Epidermal melanocyte (primary cell): Measurements from ENCODE around the gene TRIM6.
"Not testable (repeated sequence)": the region's sequence is repeated elsewhere in the genome, so short reads cannot be mapped to it uniquely, and the experiment has no call there.

Experiments
- DNase-seq: peaks from one replicate; pipeline ENCODE4 v3.0.0; 2011; ENCODE audit warnings: low spot score; ENCODE audit not compliant: insufficient read length

Gene TRIM6

DNA sequence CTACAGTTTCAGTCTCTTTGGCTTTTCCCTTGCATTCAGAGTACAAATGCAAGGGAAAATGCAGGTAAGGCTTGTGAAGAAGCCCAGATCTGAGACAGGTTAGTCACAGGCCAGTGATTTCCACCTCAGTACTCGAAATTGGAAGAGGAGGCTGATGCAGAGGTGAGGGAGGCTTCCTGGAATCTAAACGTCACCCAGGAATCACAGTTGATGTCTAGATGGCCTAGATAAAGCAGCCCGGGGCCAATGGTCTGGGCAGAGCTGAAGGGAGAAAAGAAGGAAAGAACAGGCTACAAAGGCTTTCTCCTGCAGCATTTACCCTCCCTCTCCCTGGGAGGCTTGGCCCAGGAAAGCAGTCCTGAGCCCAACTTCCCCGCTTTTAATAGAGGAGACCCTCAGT, 8.5 kb downstream of the TRIM6 start:
- no peak for DNase-seq

DNA sequence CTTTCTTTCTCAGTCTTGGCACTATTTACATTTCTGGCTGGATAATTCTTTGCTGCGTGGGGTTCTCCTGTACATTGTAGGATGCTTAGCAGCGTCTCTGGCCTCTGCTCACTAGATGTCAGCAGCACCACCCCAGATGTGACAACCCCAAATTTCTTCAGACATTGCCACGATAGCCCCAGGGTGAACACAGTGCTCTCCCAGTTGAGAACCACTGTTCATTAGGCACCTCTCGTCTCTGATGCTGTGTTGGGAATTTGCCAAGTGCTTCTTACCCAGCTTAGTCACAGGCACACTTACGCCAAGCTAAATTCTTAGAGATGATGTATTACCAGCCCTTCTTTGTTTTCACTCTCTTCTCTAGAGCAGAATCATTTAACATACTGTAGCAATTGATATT, 9.4 kb downstream of the TRIM6 start:
- no peak for DNase-seq

DNA sequence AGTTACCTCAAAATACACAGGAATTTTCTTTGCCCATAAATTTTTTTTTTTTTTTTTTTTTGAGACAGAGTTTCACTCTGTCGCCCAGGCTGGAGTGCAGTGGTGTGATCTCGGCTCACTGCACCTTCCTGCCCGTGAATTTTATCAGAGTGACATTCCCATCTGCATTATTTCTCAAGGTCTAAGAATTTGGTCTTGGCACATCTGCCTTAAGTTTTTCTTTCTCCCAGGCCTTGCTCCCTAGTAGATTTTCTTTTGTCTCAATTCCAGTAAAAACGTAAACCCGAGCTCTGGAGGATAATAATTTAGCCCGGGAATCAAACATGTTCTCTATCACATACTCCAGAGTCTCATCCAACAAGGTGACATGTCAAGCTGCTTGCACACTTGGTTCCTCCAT, 12.4 kb downstream of the TRIM6 start:
- no peak for DNase-seq

DNA sequence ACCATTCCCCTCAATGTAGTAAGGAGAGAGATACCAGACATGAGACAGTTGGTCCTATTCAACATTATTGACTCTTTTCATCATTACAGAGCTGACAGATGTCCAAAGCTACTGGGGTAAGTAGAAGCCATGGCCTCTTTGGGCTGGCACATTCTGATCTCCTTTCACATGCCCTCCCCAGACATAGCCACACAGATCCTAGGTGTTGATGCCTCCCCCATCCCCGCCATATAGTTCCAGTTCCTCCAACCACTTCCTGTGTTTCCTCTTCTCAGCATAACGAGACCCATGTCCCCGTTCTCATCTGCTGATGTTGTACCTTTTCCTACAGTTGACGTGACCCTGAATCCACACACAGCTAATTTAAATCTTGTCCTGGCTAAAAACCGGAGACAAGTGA, 14.0 kb downstream of the TRIM6 start:
- no peak for DNase-seq

DNA sequence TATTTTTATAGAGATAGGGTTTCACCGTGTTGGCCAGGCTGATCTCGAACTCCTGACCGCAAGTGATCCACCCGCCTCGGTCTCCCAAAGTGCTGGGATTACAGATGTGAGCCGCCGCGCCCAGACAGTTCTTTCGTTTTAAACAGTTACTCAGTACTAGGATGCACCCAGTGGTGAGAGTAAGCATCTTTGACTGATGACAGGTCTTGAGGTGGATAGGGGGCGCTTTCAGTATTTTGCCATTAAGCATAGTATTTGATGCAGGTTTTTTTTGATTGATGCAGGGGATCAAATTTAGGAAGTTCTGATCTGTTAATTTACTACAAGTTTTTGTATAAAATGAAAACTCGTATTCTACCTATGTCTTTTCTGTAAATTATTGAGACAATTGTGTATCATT, 15.2 kb downstream of the TRIM6 start:
- DNase-seq = no peak

DNA sequence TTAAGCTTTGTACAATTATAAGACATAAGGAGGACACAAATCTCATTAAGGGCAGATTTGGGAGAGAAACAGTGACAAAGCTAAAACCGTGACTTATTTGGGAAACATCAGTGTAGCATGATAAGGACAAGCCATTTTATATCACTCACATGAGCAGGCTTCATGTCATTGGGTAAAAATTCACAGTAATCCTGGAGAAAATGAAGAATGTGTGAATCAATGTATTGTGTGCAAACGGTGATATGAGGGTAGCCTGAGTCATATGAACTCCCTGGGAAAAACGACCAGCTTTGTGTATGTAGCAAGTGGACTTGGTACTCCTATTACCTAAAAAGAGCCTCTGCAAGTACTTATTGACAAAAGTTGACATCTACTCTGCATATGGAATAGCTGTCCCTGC, 22.4 kb downstream of the TRIM6 start:
- DNase-seq = no peak

DNA sequence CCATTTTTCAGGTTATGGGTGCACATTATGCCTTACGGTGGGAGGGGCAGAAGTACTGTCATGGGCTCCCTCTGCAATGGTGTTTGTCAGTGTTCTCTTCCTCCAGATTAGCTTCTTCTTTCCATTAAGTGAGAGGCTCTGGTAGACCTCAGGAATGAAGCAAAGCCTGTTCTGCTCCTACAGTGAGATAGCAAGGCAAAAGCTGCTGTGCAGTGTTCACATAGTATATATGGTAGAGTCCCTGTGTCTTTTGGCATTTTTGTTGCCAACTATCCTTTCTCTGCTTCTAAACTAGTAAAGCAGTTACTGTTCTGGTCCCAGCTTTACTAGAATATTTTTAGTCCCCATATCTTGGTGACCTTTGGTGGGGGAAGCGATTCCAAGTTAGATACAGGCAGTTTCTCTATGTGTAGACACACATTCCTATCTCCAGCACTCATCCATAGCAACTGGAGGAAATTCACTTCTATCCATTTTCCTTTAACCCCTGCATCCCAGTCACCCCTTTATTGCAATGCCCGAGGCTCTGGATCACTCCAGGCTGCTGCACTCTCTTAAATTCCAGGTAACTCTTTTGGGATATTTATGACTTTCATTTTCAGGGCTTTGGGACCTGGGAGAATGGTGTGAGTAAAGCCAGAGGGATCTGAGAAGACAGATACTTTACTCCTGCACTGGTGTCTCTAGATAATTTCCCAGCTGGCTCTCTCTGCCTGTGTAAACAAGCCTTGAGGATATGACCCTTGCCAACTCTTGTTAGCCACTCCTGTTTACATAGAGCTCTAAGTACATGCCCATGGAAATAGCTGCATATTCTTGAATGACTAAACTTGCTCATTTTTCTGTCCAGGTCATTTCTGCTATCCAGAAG, 24.4 kb downstream of the TRIM6 start:
- DNase-seq = no peak

DNA sequence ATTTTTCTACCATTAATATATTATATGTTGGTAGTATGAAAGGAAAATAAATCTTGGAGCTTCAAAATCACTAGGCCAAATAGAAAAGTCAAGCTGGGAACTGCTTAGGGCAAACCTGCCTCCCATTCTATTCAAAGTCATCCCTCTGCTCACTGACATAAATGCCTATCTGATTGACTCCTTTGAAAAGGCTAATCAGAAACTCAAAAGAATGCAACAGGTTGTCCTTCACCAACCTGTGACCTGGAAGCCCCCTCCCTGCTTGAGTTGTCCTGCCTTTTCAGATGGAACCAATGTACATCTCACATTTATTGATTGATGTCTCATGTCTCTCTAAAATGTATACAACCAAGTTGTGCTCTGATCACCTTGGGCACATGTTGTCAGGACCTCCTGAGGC, 25.1 kb downstream of the TRIM6 start:
- no peak for DNase-seq

DNA sequence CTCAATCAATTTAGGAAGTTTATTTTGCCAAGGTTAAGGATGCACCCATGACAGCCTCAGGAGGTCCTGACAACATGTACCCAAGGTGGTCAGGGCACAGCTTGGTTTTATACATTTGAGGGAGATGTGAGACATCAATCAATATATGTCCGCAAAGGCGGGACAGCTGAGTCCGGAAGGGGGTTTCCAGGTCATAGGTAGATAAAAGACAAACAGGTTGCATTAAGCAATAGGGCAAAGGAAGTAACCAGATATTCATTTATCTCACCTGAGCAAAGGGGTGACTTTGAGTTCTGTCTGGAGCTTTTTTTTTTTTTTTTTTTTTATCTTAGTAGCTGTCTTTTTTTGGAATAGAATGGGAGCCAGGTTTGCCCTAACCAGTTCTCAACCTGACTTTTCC, 26.4 kb downstream of the TRIM6 start:
- no peak for DNase-seq

DNA sequence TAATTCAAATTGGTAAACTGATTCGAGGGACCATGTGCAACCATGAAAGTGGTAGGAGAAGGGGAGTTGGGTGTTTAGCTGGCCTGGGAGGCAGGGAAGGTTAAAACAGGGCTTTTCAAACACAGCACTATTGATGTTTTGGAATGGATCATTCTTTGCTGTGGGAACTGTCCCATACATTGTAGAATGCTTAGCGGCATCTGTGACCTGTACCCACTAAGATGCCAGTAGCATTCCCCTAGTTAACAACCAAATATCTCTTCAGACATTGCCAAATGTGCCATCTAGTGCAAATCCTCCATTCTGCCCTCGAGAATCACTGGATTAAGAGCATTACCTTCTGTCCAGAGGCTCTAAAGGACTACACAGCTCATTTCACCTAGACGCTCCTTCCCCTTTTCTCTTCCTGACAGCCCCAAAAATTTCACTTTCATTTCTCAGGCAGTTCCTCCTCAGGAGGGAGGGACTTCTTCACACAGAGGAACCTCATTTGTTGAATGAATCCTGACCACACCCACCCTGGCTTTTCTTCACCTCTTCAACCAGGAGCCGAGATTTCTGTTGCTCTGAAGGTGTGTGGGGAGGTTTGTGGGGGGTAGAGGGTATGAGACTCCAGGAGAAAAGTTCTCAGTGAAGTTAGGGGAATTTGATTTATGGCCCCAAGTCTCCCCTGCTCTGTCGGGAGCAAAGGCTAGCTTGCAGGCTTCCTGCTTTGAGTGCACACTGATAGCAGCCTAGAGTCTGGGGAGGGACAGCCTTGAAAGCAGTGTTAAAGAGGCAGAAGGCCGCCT, 28.2 kb downstream of the TRIM6 start, which contains the start of gene TRIM34:
Gene TRIM34, plus strand, starts transcription at position 513 of the 791 bp plus-strand sequence. CDS start 7,331 bp downstream, outside the sequence.
- peak; percentile 86 for DNase-seq

DNA sequence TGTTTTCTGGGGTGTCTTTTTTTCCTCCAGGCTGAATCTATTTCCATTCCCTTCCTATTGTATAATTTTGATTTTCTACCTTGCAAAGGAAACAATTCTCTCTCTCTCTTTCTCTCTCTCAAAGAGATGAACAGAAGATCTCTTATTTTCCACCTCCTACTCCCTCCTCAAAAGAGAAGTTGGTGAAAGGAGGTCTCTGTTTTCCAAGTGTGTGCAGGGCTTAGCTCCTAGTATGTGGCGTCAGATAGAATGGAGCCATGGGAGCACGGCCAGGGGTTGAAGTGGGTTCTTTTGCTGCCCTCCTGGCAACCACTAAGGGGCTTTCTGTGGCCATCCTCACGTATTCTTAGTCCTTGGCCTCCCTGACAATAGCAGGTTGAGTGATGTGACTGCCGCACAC, 28.8 kb downstream of the TRIM6 start:
- peak; percentile 53 for DNase-seq

DNA sequence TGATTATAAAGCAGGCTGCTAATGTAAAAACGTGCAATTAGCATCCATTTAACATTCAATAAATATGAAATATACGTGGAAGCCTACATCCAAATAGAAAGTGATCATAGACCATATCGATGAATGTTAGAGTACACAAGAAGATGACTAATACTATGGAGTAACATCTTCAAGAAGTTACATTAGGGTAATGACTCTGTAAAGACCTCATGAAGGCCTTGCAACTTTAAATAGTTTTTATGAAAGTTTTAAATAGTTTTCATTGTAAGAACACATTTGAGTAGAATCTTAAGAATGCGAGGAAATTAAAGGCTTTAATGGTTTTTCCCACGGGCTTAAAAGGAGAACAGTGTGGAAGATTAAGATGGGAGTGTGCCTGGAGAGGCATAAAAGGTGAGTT, 29.8 kb downstream of the TRIM6 start:
- no peak for DNase-seq

DNA sequence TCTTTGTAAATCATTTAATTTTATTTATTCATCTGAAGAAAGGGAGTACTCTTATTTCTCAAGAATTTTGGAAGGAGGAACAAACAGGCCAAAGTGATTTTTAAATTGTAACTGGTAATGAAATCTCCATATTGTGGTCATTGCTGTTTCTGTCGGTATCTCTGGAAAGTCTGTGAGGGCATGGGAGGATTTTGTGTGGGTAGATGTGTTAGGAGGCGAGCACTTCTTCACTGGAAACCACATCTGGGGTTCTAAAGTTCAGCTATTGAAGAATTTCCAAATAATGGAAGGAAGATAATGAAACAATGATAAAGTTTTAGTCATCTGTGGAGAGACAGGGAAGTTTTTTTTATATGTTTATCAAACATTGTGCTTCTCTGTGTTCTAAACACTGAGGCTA, 35.0 kb downstream of the TRIM6 start:
- DNase-seq = no peak

DNA sequence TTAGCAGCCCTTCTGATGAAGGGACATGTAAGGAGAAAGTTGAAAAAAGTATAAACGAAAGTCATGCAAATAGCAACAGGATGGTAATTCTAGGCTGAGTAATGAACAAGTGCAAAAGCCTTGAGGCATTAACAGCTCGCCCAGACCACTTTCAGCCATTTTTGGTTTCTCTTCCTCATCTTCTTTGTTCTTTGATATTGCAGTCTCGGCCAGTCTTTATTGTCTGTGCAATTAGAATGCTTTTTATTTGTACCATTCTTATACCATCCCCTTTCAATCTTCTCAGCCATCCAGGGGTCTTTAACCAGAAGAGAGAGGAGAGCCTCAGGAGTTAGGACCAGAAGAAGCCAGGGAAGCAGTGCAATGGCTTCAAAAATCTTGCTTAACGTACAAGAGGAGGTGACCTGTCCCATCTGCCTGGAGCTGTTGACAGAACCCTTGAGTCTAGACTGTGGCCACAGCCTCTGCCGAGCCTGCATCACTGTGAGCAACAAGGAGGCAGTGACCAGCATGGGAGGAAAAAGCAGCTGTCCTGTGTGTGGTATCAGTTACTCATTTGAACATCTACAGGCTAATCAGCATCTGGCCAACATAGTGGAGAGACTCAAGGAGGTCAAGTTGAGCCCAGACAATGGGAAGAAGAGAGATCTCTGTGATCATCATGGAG, 35.7 kb downstream of the TRIM6 start:
- DNase-seq = no peak

DNA sequence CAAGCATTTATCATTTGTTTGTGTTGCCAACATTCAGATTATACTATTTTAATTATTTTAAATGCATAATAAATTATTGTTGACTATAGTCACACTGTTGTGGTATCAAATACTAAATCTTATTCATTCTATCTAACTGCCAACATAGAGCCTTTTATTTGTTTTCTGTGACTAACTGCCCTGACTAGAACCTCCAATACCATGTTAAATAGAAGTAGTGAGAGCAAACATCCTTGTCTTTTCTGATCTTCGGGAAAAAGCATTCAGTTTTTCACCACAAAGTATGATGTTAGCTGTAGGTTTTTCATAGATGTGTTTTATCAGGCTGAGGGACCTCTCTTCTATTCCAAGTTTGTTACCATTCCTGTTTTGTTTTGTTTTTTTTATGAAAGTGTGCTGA, 43.5 kb downstream of the TRIM6 start:
- no peak for DNase-seq

DNA sequence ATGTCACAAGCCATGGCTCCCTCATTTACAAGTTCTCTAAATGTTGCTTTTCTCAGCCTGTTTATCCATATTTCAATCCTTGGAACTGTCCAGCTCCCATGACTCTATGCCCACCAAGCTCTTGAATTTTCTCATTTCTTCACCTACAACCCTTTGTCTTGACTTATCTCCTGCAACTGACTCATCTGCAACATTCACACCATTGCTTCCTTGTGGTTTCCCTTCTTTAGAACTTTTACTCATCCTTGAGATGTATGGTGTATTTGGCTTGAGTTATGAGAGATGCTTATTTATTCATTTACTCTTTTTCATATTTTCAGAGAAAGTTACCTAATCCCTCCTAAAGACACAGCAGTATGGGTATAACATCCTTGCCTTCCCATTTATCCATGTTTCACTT, 47.1 kb downstream of the TRIM6 start:
- DNase-seq = no peak

DNA sequence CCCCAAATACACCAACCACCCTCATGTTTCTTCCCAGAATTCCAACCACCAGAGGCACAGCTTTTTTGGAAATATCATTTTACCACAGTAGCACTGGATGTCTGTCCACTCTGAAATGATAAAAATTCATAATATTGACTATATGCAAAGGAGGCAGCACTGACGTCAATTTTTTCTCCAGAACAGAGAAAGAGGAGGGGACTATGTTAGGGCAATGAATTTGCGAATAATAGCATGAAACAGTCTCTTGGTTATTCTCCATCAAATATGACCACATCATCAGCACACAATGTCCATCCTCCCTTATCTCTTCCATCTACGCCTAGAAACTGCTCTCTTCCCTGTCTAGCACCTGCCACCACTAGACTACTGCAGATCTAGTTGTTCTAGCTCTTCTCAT, 49.7 kb downstream of the TRIM6 start:
- no peak for DNase-seq

DNA sequence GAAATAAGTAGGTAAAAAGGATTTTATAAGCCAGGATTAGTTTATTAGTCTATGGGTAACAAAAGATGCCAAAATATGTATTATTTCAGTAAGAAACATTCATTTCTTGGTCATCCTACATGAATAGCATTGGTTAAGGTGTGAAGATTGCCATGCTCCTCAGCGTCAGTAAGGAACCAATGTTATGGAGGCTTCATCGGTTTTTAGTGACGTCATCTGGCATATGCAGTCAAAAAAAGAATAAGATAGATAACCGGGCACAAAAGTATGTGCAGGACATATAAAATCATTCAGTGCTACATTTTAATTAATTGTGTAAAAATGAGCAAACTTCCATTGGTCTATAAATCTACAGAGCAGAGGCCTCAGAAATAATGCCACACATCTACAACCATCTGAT, 59.0 kb downstream of the TRIM6 start:
- no peak for DNase-seq

DNA sequence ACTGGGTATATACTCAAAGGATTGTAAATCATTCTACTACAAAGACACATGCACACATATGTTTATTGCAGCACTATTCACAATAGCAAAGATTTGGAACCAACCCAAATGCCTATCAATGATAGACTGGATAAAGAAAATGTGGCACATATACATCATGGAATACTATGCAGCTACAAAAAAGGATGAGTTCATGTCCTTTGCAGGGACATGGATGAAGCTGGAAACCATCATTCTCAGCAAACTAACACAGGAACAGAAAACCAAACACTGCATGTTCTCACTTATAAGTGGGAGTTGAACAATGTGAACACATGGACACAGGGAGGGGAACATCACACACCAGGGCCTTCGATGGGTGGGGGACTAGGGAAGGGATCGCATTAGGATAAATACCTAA, 60.5 kb downstream of the TRIM6 start:
- DNase-seq = not testable (repeated sequence)

DNA sequence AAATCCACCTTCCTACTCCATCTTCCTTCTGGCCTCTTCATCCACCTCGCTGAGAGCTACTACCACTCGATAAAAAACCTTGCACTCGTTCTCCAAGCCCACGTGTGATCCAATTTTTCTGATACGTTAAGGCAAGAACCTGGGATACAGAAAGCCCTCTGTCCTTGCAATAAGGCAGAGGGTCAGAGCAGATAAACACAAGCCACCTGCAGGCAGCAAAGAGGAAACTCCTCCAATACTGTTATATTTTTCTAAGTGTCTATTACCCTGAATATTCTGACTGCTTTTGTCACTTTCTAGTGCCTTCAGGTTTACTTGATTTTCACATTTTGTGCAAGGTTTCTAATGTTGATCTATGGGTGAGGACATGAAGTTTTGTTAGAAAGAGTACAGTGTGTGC, 61.9 kb downstream of the TRIM6 start:
- no peak for DNase-seq
